ENCODE results near the gene NHSL1. TPM values are rescaled to one million over a fixed set of nuclear protein-coding genes. Genes with fewer than 3 reads are reported as not detected.

NHSL1 gene
- total RNA-seq, 4 donors from 2014 or later, result 44.4 to 70.9 (median 53.2) TPM

- 86 to 94% methylated on average over 3 of the region's 3 CpGs for WGBS, 2 donors
- intact Hi-C loops (cut with DNase I; ENCODE audit: low total_unique reads), result no loop called here
- no peak for DNase-seq (ENCODE audit: low spot score in 2 of 2)
- no peak overlapping the region for H3K4me3 ChIP-seq (ENCODE audit: low read depth, poor library complexity, severe bottlenecking)
- TF ChIP-seq CTCF (IDR thresholded peaks at IDR 0.05) (peak in 1 of 3 donors; percentile 42), POLR2A (IDR thresholded peaks at IDR 0.05) (no peak)
These were observed 18.3 kb upstream of the NHSL1 start for GRCh38 chr6:138517635-138518034.

GRCh38 chr6:138515657-138516248 lies 16.5 kb upstream of the NHSL1 start:
- no peak for DNase-seq (ENCODE audit: low spot score in 2 of 2)
- intact Hi-C loops (cut with DNase I; ENCODE audit: low total_unique reads), result no loop called here
- H3K4me3 ChIP-seq (ENCODE audit: low read depth, poor library complexity, severe bottlenecking), result no peak overlapping the region
- 91 to 95% methylated on average over 12 of the region's 12 CpGs for WGBS, 2 donors
- TF ChIP-seq POLR2A (IDR thresholded peaks at IDR 0.05) (no peak), CTCF (IDR thresholded peaks at IDR 0.05) (no peak)

- no peak for TF ChIP-seq CTCF (IDR thresholded peaks at IDR 0.05)
- no peak for TF ChIP-seq POLR2A (IDR thresholded peaks at IDR 0.05)
These were observed 15.7 kb upstream of the NHSL1 start for GRCh38 chr6:138514860-138515540.

GRCh38 chr6:138512609-138513008 lies 13.3 kb upstream of the NHSL1 start:
- intact Hi-C loops (cut with DNase I; ENCODE audit: low total_unique reads), result no loop called here
- WGBS, 2 donors, result 71 to 79% methylated on average over 8 of the region's 8 CpGs
- no peak overlapping the region for H3K4me3 ChIP-seq (ENCODE audit: low read depth, poor library complexity, severe bottlenecking)
- TF ChIP-seq CTCF (IDR thresholded peaks at IDR 0.05) (no peak), POLR2A (IDR thresholded peaks at IDR 0.05) (no peak)
- no peak for DNase-seq (ENCODE audit: low spot score in 2 of 2)

More at GRCh38 chr6:138514860-138515540, 15.7 kb upstream of the NHSL1 start:
- no peak overlapping the region for H3K4me3 ChIP-seq (ENCODE audit: low read depth, poor library complexity, severe bottlenecking)
- intact Hi-C loops (cut with DNase I; ENCODE audit: low total_unique reads), result no loop called here
- no peak for DNase-seq (ENCODE audit: low spot score in 2 of 2)
- WGBS, 2 donors, result 89 to 91% methylated on average over 9 of the region's 9 CpGs

GRCh38 chr6:138510093-138510492 lies 10.8 kb upstream of the NHSL1 start:
- TF ChIP-seq POLR2A (IDR thresholded peaks at IDR 0.05), result no peak
- no peak for TF ChIP-seq CTCF (IDR thresholded peaks at IDR 0.05)
- WGBS, 2 donors, result 65 to 73% methylated on average over 3 of the region's 3 CpGs
- intact Hi-C loops (cut with DNase I; ENCODE audit: low total_unique reads), result no loop called here

More at GRCh38 chr6:138510093-138510492, 10.8 kb upstream of the NHSL1 start:
- DNase-seq (ENCODE audit: low spot score in 2 of 2), result no peak
- no peak overlapping the region for H3K4me3 ChIP-seq (ENCODE audit: low read depth, poor library complexity, severe bottlenecking)
